Neural cell (in vitro differentiated cells): ENCODE results near the gene CRYBB1. TPM values are rescaled to one million over a fixed set of nuclear protein-coding genes. Genes with fewer than 3 reads are reported as not detected.

Experiments
- H2AFZ ChIP-seq: fragments of 200-600, 300-800 bp; sonication (generic), shearing (Covaris generic); 2 replicates; pipeline ENCODE4 v1.6.0; 2014; ENCODE audit warnings: low read depth, mild to moderate bottlenecking, antibody characterized with exemption, low read length, moderate library complexity
- H3F3A ChIP-seq: fragments of 200-600 bp; shearing (Covaris generic); 2 replicates; pipeline ENCODE4 v1.6.1; 2016; ENCODE audit warnings: mild to moderate bottlenecking, moderate library complexity, mixed read lengths, antibody characterized with exemption, low read length; ENCODE audit not compliant: insufficient read depth, poor library complexity, severe bottlenecking
- H3K27ac ChIP-seq: fragments of 200-600, 300-800 bp; sonication (generic), shearing (Covaris generic); 2 replicates; pipeline ENCODE4 v1.5.1; 2014; ENCODE audit warnings: mild to moderate bottlenecking, low read length, moderate library complexity
- H3K27me3 ChIP-seq: fragments of 300-800, 200-600 bp; sonication (generic), shearing (Covaris generic); 2 replicates; pipeline ENCODE4 v1.6.0; 2014; ENCODE audit warnings: mild to moderate bottlenecking, low read depth, low read length, moderate library complexity; ENCODE audit not compliant: insufficient read depth
- H3K36me3 ChIP-seq: fragments of 300-800, 200-600 bp; sonication (generic), shearing (Covaris generic); 2 replicates; pipeline ENCODE4 v1.5.1; 2014; ENCODE audit warnings: mild to moderate bottlenecking, antibody characterized with exemption, low read length, moderate library complexity; ENCODE audit not compliant: insufficient read depth
- H3K4me2 ChIP-seq: fragments of 300-800, 200-600 bp; sonication (generic), shearing (Covaris generic); 2 replicates; pipeline ENCODE4 v1.6.0; 2014; ENCODE audit warnings: mild to moderate bottlenecking, low read length
- H3K4me3 ChIP-seq: fragments of 300-800, 200-600 bp; sonication (generic), shearing (Covaris generic); 2 replicates; pipeline ENCODE4 v1.5.1; 2014; ENCODE audit warnings: mild to moderate bottlenecking, low read length, moderate library complexity
- H3K79me2 ChIP-seq: fragments of 200-600 bp; shearing (Covaris generic); replicated peaks from 2 replicates; pipeline ENCODE4 v1.6.0; 2014; ENCODE audit warnings: mild to moderate bottlenecking, low read length, moderate library complexity; ENCODE audit not compliant: insufficient read depth
- H3K9ac ChIP-seq: fragments of 300-800, 200-600 bp; sonication (generic), shearing (Covaris generic); 2 replicates; pipeline ENCODE4 v1.6.1; 2016; ENCODE audit warnings: mild to moderate bottlenecking, low read length, mixed read lengths
- H3K9me2 ChIP-seq: fragments of 200-600 bp; shearing (Covaris generic); 2 replicates; pipeline ENCODE4 v1.6.1; 2016; ENCODE audit warnings: mild to moderate bottlenecking, low read length, mixed read lengths; ENCODE audit not compliant: insufficient read depth
- H3K9me3 ChIP-seq: fragments of 200-600, 300-800 bp; sonication (generic), shearing (Covaris generic); 2 replicates; pipeline ENCODE4 v1.6.1; 2016; ENCODE audit warnings: mild to moderate bottlenecking, mixed run types, low read length, moderate library complexity, mixed read lengths
- H4K20me1 ChIP-seq: fragments of 200-600 bp; shearing (Covaris generic); 2 replicates; pipeline ENCODE4 v1.6.1; 2016; ENCODE audit warnings: mild to moderate bottlenecking, mixed run types; ENCODE audit not compliant: insufficient read depth
- EP300 ChIP-seq: fragments of 450-650 bp; conservative IDR thresholded peaks from 2 replicates; pipeline ENCODE4 v1.6.1; 2014; ENCODE audit warnings: antibody characterized with exemption, mild to moderate bottlenecking, moderate library complexity; ENCODE audit not compliant: poor library complexity, severe bottlenecking
- EZH2 ChIP-seq: fragments of 200-600, 300-800 bp; shearing (Covaris generic), sonication (generic); IDR thresholded peaks from 2 replicates; pipeline ENCODE4 v1.6.1; 2014; ENCODE audit warnings: antibody characterized with exemption, low read length, borderline replicate concordance, mild to moderate bottlenecking; ENCODE audit not compliant: insufficient read depth, poor library complexity, severe bottlenecking
- MXI1 ChIP-seq: fragments of 450-650 bp; conservative IDR thresholded peaks from 2 replicates; pipeline ENCODE4 v1.6.1; 2014; ENCODE audit warnings: antibody characterized with exemption, mild to moderate bottlenecking; ENCODE audit not compliant: poor library complexity, severe bottlenecking
- POLR2AphosphoS5 ChIP-seq: IDR thresholded peaks from 2 replicates; pipeline ENCODE4 v1.6.1; 2012
- RAD21 ChIP-seq: fragments of 450-650 bp; conservative IDR thresholded peaks from 2 replicates; pipeline ENCODE4 v1.6.1; 2014; ENCODE audit warnings: antibody characterized with exemption, mild to moderate bottlenecking, moderate library complexity
- SMC3 ChIP-seq: fragments of 450-650 bp; conservative IDR thresholded peaks from 2 replicates; pipeline ENCODE4 v1.6.1; 2014; ENCODE audit warnings: antibody characterized with exemption, mild to moderate bottlenecking, moderate library complexity; ENCODE audit not compliant: poor library complexity
- TAF1 ChIP-seq: IDR thresholded peaks from 2 replicates; pipeline ENCODE4 v1.6.1; 2012; ENCODE audit warnings: low read depth
- polyA plus RNA-seq: library from polyadenylated mRNA; depleted of rRNA; stranded (reverse); fragments of >200 nt; gene quantifications from 2 replicates; pipeline ENCODE4 v1.2.3, GENCODE V29; 2014
- TF ChIP-seq, protein P1 (sequence below): fragments of 450-650 bp; IDR thresholded peaks from 2 replicates; pipeline ENCODE4 v1.5.1; 2014; ENCODE audit warnings: antibody characterized with exemption, mild to moderate bottlenecking, moderate library complexity; ENCODE audit not compliant: poor library complexity, severe bottlenecking
- TF ChIP-seq, protein P2 (sequence below): IDR thresholded peaks from 2 replicates; pipeline ENCODE4 v1.6.1; 2012; ENCODE audit warnings: borderline replicate concordance

The CRYBB1 gene
- polyA plus RNA-seq, 1 donor from 2014 or later: not detected

DNA sequence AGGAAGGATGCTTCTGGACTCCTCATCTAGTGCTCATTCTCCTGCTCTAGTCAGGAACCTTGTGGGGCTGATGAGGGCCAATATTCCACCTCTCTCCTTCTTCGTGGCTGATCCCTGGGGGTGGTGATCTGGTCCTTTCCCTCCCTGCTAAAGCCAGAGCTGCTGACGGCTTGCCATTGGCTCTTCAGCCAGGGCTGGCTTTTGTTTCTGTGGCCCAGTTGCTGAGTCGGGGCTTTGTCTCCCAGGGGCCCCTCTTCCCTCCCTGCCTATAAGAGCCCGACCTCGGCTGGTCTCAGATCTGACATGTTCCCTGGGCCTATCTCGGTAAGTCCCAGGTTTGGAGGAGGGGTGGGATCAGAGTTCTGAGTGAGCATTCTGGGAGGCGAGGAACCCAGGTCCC is 3.8 kb upstream of the CRYBB1 start, which contains the start of gene CRYBA4:
Gene CRYBA4 (plus strand): TSS at position 301 of the 400 bp plus-strand sequence. CDS start 634 bp downstream, outside the sequence.
- Histone ChIP-seq H3K9me3 (no peaks in the 10 kb centered on the region), H3K4me3 (no peak within 1 kb of the TSS), H3K9me2 (no peaks in the 10 kb centered on the region), H2AFZ (no peak within 1 kb of the TSS), H3K27me3 (no peaks in the 10 kb centered on the region), H3K27ac (no peak within 1 kb of the TSS), H3K4me2 (no peak within 1 kb of the TSS), H3F3A (no peaks in the 10 kb centered on the region), H3K79me2 (no peaks in the 10 kb centered on the region), H3K36me3 (no peaks in the 10 kb centered on the region), H4K20me1 (no peaks in the 10 kb centered on the region), H3K9ac (no peak within 1 kb of the TSS)
- TF ChIP-seq, protein P1, sequence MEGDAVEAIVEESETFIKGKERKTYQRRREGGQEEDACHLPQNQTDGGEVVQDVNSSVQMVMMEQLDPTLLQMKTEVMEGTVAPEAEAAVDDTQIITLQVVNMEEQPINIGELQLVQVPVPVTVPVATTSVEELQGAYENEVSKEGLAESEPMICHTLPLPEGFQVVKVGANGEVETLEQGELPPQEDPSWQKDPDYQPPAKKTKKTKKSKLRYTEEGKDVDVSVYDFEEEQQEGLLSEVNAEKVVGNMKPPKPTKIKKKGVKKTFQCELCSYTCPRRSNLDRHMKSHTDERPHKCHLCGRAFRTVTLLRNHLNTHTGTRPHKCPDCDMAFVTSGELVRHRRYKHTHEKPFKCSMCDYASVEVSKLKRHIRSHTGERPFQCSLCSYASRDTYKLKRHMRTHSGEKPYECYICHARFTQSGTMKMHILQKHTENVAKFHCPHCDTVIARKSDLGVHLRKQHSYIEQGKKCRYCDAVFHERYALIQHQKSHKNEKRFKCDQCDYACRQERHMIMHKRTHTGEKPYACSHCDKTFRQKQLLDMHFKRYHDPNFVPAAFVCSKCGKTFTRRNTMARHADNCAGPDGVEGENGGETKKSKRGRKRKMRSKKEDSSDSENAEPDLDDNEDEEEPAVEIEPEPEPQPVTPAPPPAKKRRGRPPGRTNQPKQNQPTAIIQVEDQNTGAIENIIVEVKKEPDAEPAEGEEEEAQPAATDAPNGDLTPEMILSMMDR: no peak
- TF ChIP-seq MXI1 (no peak), POLR2AphosphoS5 (no peak), SMC3 (no peak), EP300 (no peak), RAD21 (no peak)
- TF ChIP-seq, protein P2, sequence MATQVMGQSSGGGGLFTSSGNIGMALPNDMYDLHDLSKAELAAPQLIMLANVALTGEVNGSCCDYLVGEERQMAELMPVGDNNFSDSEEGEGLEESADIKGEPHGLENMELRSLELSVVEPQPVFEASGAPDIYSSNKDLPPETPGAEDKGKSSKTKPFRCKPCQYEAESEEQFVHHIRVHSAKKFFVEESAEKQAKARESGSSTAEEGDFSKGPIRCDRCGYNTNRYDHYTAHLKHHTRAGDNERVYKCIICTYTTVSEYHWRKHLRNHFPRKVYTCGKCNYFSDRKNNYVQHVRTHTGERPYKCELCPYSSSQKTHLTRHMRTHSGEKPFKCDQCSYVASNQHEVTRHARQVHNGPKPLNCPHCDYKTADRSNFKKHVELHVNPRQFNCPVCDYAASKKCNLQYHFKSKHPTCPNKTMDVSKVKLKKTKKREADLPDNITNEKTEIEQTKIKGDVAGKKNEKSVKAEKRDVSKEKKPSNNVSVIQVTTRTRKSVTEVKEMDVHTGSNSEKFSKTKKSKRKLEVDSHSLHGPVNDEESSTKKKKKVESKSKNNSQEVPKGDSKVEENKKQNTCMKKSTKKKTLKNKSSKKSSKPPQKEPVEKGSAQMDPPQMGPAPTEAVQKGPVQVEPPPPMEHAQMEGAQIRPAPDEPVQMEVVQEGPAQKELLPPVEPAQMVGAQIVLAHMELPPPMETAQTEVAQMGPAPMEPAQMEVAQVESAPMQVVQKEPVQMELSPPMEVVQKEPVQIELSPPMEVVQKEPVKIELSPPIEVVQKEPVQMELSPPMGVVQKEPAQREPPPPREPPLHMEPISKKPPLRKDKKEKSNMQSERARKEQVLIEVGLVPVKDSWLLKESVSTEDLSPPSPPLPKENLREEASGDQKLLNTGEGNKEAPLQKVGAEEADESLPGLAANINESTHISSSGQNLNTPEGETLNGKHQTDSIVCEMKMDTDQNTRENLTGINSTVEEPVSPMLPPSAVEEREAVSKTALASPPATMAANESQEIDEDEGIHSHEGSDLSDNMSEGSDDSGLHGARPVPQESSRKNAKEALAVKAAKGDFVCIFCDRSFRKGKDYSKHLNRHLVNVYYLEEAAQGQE: no peak

DNA sequence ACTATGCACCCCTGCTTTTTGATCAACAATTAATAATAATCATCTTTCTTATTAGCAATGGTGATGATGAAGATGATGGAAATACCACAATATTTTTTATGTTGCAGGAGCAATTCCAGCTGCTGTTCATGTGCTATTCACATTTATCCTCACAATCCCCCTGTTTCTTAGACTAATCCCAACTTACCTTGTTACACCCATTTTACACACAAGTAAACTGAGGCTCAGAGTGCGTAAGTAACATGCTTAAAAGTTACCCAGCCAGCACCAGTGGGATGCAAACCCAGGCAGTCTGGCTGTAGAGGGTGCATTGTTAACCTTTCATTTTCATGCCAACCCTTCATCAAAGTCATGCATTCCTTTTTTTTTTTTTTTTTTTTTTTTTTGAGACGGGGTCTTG is 2.4 kb upstream of the CRYBB1 start:
- Histone ChIP-seq H3K27ac (no peak overlapping the region), H3K27me3 (no peaks in the 10 kb centered on the region), H3K79me2 (no peaks in the 10 kb centered on the region), H4K20me1 (no peaks in the 10 kb centered on the region), H3K9me3 (no peaks in the 10 kb centered on the region), H3K9me2 (no peaks in the 10 kb centered on the region), H3K36me3 (no peaks in the 10 kb centered on the region), H3F3A (no peaks in the 10 kb centered on the region), H3K4me2 (no peak overlapping the region), H2AFZ (no peak overlapping the region), H3K4me3 (no peak overlapping the region), H3K9ac (no peak overlapping the region)
- TF ChIP-seq, protein P1: no peak
- TF ChIP-seq, protein P2: no peak
- TF ChIP-seq TAF1 (no peak), RAD21 (no peak), MXI1 (no peak), EZH2 (no peak), POLR2AphosphoS5 (no peak), EP300 (no peak), SMC3 (no peak)
